SK-N-SH (cell line): Measurements from ENCODE around the gene HINT3.
"Not testable (repeated sequence)": the region's sequence is repeated elsewhere in the genome, so short reads cannot be mapped to it uniquely, and the experiment has no call there.

ENCODE experiments used
- CTCF ChIP-seq: fragments of 200-600 bp; sonication (generic); IDR thresholded peaks from 2 replicates; pipeline ENCODE4 v1.6.1; 2017; ENCODE audit warnings: antibody characterized with exemption, mild to moderate bottlenecking, moderate library complexity
- EZH2phosphoT487 ChIP-seq: fragments of 200-600 bp; sonication (generic); IDR thresholded peaks from 2 replicates; pipeline ENCODE4 v1.6.1; 2017; ENCODE audit warnings: low read depth, mixed run types, mild to moderate bottlenecking, antibody characterized with exemption, moderate library complexity, borderline replicate concordance
- GABPA ChIP-seq: IDR thresholded peaks from 2 replicates; pipeline ENCODE4 v1.4.0; 2012; ENCODE audit warnings: low read depth, mild to moderate bottlenecking
- MXI1 ChIP-seq: IDR thresholded peaks from 2 replicates; pipeline ENCODE4 v1.6.1; 2012; ENCODE audit warnings: mild to moderate bottlenecking, low read depth, low read length, improper control_type of control experiment
- NFIC ChIP-seq: IDR thresholded peaks from 2 replicates; pipeline ENCODE4 v1.4.0; 2012; ENCODE audit warnings: borderline replicate concordance
- NRF1 ChIP-seq: IDR thresholded peaks from 2 replicates; pipeline ENCODE4 v1.6.1; 2012; ENCODE audit warnings: low read depth, mild to moderate bottlenecking, low read length
- RCOR1 ChIP-seq: fragments of 150-350 bp; IDR thresholded peaks from 2 replicates; pipeline ENCODE4 v1.6.1; 2017; ENCODE audit warnings: antibody characterized with exemption, low read length
- TEAD4 ChIP-seq: IDR thresholded peaks from 2 replicates; pipeline ENCODE4 v1.4.0; 2012; ENCODE audit warnings: mild to moderate bottlenecking, borderline replicate concordance; ENCODE audit not compliant: insufficient read depth
- USF1 ChIP-seq: IDR thresholded peaks from 2 replicates; pipeline ENCODE4 v1.4.0; 2012; ENCODE audit warnings: low read depth, borderline replicate concordance
- USF2 ChIP-seq: fragments of 150-350 bp; IDR thresholded peaks from 2 replicates; pipeline ENCODE4 v1.6.1; 2017; ENCODE audit warnings: antibody characterized with exemption, low read length, low read depth, borderline replicate concordance
- ZBTB33 ChIP-seq: IDR thresholded peaks from 2 replicates; pipeline ENCODE4 v1.4.0; 2012; ENCODE audit warnings: low read depth, borderline replicate concordance

- not testable (repeated sequence) for TF ChIP-seq TEAD4, MXI1, CTCF, EZH2phosphoT487, ZBTB33, GABPA, NRF1, USF2, RCOR1, USF1, NFIC
Observed at GRCh38 chr6:125972478-125972877, 15.9 kb downstream of the HINT3 start.
